Small intestine (tissue), 7 donors: ENCODE data around the gene MYO18B. TPM values are rescaled to one million over a fixed set of nuclear protein-coding genes. Genes with fewer than 3 reads are reported as not detected.

ENCODE experiments used
- DNase-seq, 2 donors: peaks; one replicate each; pipeline versions ENCODE4 v3.0.0 to v3.0.0-alpha.2; 2013
- FAIRE-seq: peaks from 2 replicates; lab custom pipeline; 2012; peaks lifted over from hg19 to GRCh38; lab: Jason Lieb, UNC
- H3K27ac ChIP-seq, 3 donors: one replicate each; pipeline ENCODE4 v1.5.1; 2013; ENCODE audit warnings: low read length in 2 of 3, mild to moderate bottlenecking in 2 of 3, control low read depth in 1 of 3, inconsistent platforms in 1 of 3, low read depth in 1 of 3, moderate library complexity in 1 of 3
- H3K27me3 ChIP-seq, 3 donors: one replicate each; pipeline ENCODE4 v1.6.1; 2013; ENCODE audit warnings: low read length in 3 of 3, inconsistent platforms in 1 of 3; ENCODE audit not compliant: control insufficient read depth in 3 of 3, insufficient read depth in 3 of 3
- H3K36me3 ChIP-seq, 3 donors: one replicate each; pipeline ENCODE4 v1.6.1; 2013; ENCODE audit warnings: low read length in 3 of 3, inconsistent platforms in 1 of 3, low read depth in 1 of 3, mild to moderate bottlenecking in 1 of 3, moderate library complexity in 1 of 3; ENCODE audit not compliant: control insufficient read depth in 3 of 3, insufficient read depth in 2 of 3
- H3K4me1 ChIP-seq, 3 donors: one replicate each; pipeline ENCODE4 v1.6.1; 2013; ENCODE audit warnings: low read length in 2 of 3, inconsistent platforms in 1 of 3, low read depth in 1 of 3, mild to moderate bottlenecking in 1 of 3, moderate library complexity in 1 of 3; ENCODE audit not compliant: control insufficient read depth in 3 of 3, insufficient read depth in 2 of 3
- H3K4me3 ChIP-seq, 3 donors: one replicate each; pipeline ENCODE4 v1.5.1; 2013; ENCODE audit warnings: low read length in 3 of 3, control low read depth in 1 of 3, inconsistent platforms in 1 of 3, low read depth in 1 of 3, mild to moderate bottlenecking in 1 of 3, moderate library complexity in 1 of 3
- H3K9me3 ChIP-seq, 2 donors: one replicate each; pipeline ENCODE4 v1.6.1; 2013; ENCODE audit warnings: low read depth in 1 of 2, low read length in 1 of 2; ENCODE audit not compliant: control insufficient read depth in 2 of 2, insufficient read depth in 1 of 2
- WGBS, 3 donors: extraction: QIAGEN DNeasy Blood & Tissue Kit; methylation state at CpG; one replicate each; pipeline ENCODE4 v1.1.7; 2013; 5-methylcytosine and 5-hydroxymethylcytosine counted together
- polyA plus RNA-seq, 4 donors: library from polyadenylated mRNA; stranded (reverse) in 3 of 4; unstranded in 1 of 4; fragments of 200-250 nt in 3 of 4; fragments of 120-200 nt in 1 of 4; gene quantifications; one replicate each; pipeline versions ENCODE4 v1.2.1 to v1.2.3, GENCODE V29; 2013
- donor health status: healthy with polysubstance abuse.
- donor health status: control.
- donor health status: control.
- donor health status: Bipolar disorder and iron deficiency.
- donor health status: healthy.

Gene MYO18B
- polyA plus RNA-seq, 4 donors = 0.01 to 1.1 (median 0.37) TPM

DNA sequence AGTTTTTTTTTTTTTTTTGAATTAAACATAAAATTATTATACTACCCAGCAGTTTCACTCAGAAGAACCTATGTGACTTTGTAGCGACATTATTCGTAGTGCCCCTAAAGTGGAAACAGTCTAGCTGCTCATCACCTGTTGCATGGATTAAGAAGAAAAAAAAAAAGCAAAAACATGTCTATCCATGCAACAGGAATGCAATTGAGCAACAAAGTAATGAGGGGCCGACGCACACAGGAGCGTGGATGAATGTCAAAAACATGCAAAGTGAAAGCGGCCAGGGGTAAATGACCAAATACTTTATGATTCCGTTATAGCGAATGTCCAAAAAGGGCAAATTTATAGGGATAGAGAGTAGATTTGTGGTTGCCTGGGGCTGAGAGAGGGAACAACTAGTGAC, 16.3 kb downstream of the MYO18B start:
- no peaks in the 10 kb centered on the region for H3K36me3 ChIP-seq
- 92 to 95% (median 94%) methylated on average over 8 of the region's 8 CpGs for WGBS, 3 donors
- H3K27me3 ChIP-seq = peaks cover 0 to 2% (median 0%) of the 10 kb centered on the region in 3 donors
- no peak overlapping the region for H3K4me3 ChIP-seq
- H3K27ac ChIP-seq = no peak overlapping the region
- no peak for FAIRE-seq
- H3K9me3 ChIP-seq = peaks cover 0 to 2% of the 10 kb centered on the region in 2 donors
- peaks cover 0 to 9% (median 0%) of the 10 kb centered on the region in 3 donors for H3K4me1 ChIP-seq
- no peak for DNase-seq

DNA sequence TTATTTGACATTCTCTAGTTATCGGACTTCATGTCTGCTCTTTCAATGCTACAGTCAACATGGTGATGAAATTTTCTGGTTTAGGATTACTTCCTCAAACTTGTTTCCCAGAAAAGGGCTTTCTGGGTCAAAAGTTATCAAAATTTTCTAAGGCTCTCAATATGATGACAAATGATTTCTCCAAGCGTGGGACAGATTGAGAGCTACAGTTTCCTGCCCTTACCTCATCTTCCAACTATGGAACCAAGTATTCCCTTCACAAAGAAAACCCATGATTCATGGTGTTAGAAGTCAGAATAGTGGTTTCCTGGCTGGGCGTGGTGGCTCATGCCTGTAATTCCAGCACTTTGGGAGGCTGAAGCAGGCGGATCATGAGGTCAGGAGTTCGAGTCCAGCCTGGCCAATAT, 17.8 kb downstream of the MYO18B start:
- FAIRE-seq = no peak
- H3K27me3 ChIP-seq = peaks cover 0 to 2% (median 0%) of the 10 kb centered on the region in 3 donors
- DNase-seq = no peak

DNA sequence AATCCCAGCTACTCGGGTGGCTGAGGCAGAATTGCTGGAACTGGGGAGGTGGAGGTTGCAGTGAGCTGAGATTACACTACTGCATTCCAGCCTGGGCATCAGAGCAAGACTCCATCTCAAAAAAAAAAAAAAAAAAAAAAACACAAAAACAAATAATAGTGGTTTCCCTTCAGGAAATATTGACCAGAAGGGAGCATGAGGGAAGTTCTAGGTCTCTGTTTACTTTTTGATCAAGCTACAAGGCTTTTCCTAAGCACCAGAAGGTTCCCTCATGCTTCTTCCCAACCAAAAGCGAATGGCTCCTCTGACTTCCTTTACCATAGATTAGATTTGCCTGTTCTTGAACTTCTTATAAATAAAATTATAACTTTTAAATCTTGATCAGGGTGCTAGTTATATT, 18.3 kb downstream of the MYO18B start:
- DNase-seq (no peak), FAIRE-seq (no peak)
- Histone ChIP-seq H3K4me3 (no peak overlapping the region), H3K27ac (no peak overlapping the region), H3K9me3 (peaks cover 0 to 2% of the 10 kb centered on the region in 2 donors), H3K36me3 (no peaks in the 10 kb centered on the region), H3K27me3 (peaks cover 0 to 1% (median 0%) of the 10 kb centered on the region in 3 donors), H3K4me1 (peaks cover 0 to 9% (median 0%) of the 10 kb centered on the region in 3 donors)
- 53 to 87% (median 54%) methylated on average over 2 of the region's 2 CpGs for WGBS, 3 donors

More for the DNA sequence above, 17.8 kb downstream of the MYO18B start:
- Histone ChIP-seq H3K36me3 (no peaks in the 10 kb centered on the region), H3K4me3 (no peak overlapping the region), H3K4me1 (peaks cover 0 to 9% (median 0%) of the 10 kb centered on the region in 3 donors), H3K9me3 (peaks cover 0 to 2% of the 10 kb centered on the region in 2 donors), H3K27ac (no peak overlapping the region)
- WGBS, 3 donors = 50 to 56% (median 52%) methylated on average over 5 of the region's 5 CpGs

DNA sequence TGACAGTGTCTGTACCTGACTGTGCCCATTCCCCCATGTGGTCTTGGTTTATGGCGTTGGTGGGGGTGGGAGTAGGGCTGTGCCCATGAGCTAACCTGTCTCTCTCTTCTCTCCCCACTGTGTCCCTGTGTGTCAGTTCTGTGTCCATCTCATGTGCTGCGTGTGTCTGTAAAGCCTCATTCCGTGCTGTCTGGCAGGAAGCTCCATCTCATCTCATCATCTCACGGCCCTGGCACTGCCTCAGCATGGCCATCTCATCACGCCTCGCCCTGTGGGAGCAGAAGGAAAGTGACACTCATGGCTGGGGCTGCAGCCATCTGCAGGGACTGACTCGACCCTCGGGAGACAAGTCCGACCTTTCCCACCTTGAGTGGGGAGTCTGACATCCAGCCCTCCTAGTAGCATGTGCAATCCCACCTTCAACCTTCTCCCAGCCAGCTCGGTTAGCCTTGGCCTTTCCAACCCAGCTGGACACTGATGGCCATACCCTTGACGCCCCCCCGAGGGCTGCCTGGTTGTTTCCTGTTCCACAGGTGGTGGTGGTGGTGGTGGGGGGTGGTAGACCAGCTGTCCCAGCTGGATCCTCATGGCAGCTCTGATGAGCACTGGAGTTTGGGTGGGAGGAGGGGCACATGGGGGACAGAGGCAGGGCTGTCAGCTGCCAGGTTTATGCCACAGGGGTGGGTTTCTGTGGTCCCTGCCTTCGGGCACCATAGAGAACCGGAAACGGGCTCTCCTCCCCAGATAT, 19.0 kb downstream of the MYO18B start:
- Histone ChIP-seq H3K27ac (no peak overlapping the region), H3K9me3 (peaks cover 0 to 5% of the 10 kb centered on the region in 2 donors), H3K4me3 (no peak overlapping the region), H3K27me3 (no peaks in the 10 kb centered on the region), H3K36me3 (no peaks in the 10 kb centered on the region), H3K4me1 (peaks cover 0 to 9% (median 0%) of the 10 kb centered on the region in 3 donors)
- FAIRE-seq (no peak), DNase-seq (no peak)
- WGBS, 3 donors = 72 to 81% (median 80%) methylated on average over 13 to 15 of the region's 15 CpGs

DNA sequence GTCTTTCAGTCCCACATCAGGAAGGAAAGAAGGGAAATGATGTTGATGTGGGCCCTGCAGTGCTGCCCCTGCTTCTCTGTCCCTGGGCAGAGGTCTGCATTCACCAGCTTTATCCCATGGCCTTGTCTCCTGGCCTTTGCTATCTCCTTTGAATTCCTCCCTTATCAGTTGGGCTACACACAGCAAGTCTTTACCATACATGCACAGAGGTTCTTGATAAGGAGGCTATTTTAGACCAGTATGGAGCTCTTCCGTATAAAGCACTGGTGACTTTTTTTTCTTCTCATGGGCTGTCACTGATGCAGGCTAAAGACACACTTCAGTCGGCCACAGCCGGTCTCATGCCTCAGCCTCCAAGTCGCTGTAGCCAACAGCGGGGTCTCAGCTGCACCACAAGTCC, 20.2 kb downstream of the MYO18B start:
- Histone ChIP-seq H3K36me3 (no peaks in the 10 kb centered on the region), H3K9me3 (peaks cover 0 to 12% of the 10 kb centered on the region in 2 donors), H3K4me1 (peaks cover 0 to 9% (median 0%) of the 10 kb centered on the region in 3 donors), H3K27ac (no peak overlapping the region), H3K27me3 (peaks cover 0 to 3% (median 2%) of the 10 kb centered on the region in 3 donors), H3K4me3 (no peak overlapping the region)
- DNase-seq = peak in 1 of 2 donors; percentile 14
- no peak for FAIRE-seq
- 72 to 77% (median 73%) methylated on average over 5 of the region's 5 CpGs for WGBS, 3 donors

DNA sequence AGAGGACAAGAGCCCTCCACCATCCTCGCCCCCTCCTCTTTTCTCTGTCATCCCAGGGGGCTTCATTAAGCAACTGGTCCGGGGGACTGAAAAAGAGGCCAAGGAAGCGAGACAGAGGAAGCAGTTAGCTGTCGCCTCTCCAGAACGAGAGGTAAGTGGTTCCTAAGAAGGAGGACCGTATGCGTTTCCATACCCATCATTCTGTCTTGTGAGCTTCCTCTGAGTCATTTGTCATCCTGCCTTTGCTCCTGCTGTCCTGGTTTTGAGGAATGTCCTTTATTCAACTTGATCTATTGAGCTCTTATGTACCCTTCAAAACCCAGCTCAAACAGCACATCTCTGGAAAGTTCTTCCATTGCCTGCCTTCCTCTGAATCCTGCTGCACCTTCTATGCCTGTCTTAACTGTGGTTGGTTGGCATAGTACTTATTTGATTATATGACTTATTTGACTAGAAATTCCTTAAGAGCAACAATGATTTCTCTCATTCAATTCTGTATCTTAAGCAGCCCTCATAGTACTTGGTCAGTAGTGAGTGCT, 21.3 kb downstream of the MYO18B start:
- DNase-seq = no peak
- Histone ChIP-seq H3K9me3 (peaks cover 0 to 12% of the 10 kb centered on the region in 2 donors), H3K36me3 (no peaks in the 10 kb centered on the region), H3K27me3 (peaks cover 0 to 3% (median 2%) of the 10 kb centered on the region in 3 donors), H3K27ac (no peak overlapping the region), H3K4me1 (peaks cover 0 to 9% (median 0%) of the 10 kb centered on the region in 3 donors), H3K4me3 (no peak overlapping the region)
- WGBS, 3 donors = 73 to 87% (median 84%) methylated on average over 7 of the region's 7 CpGs
- FAIRE-seq = no peak

DNA sequence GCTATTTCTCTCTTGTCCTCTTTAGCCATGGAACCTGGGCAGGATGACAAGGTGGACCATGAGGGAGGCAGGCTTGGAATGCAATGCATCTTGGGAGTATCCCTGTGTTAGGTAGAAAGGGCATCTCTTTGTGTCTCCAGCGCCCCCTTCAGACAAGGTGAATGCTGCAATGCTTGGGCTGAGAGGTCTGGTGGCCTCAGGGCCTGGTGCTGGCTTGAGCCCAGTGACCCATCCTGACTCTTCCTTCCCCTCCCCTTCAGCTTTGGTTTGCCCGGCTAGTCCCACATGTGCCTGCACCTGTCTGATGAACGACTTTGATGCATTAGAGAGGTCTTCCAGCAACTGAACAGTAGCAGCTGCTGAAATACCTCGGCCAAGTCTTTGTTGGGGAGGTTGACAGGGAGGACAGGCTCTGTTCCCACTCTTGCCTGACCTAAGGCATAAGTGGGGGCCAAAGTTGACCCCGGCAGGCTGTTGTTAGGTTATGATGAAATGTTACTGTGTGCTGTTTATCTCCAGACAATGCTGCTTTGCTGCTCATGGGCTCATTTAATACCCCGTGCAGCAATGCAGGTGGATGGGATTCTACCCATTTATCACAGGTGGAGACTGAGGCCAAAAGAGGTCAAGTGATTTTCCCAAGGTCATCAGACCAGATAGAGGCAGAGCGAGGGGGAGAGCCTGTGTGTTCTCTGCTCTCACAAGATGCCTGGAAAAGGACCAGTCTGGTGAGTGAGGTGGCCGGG, 22.5 kb downstream of the MYO18B start:
- no peaks in the 10 kb centered on the region for H3K36me3 ChIP-seq
- DNase-seq (no peak), FAIRE-seq (no peak)
- no peak overlapping the region for H3K27ac ChIP-seq
- H3K27me3 ChIP-seq = peaks cover 0 to 3% (median 2%) of the 10 kb centered on the region in 3 donors
- no peak overlapping the region for H3K4me3 ChIP-seq
- peaks cover 0 to 9% (median 0%) of the 10 kb centered on the region in 3 donors for H3K4me1 ChIP-seq
- H3K9me3 ChIP-seq = peaks cover 0 to 12% of the 10 kb centered on the region in 2 donors
- 65 to 73% (median 71%) methylated on average over 8 of the region's 8 CpGs for WGBS, 3 donors

DNA sequence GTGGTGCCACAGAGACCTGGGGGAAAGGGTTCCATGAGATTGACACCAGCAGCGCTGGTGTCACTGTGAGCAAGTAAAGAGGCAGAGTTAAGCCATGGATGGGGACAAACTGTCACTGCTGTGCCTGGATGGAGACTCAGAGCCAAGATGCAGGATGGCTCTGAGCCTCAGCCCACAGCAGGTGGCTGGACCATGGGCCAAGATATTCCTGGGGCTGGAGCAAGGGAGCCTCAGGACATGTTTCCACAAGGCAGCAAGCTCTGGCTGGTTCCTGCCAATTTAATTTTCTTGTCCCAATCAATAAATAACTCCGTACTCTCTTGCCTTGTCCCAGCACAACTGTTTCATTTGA, 23.0 kb downstream of the MYO18B start:
- 81 to 87% (median 84%) methylated on average over 2 of the region's 2 CpGs for WGBS, 3 donors
- Histone ChIP-seq H3K27me3 (peaks cover 0 to 3% (median 2%) of the 10 kb centered on the region in 3 donors), H3K9me3 (peaks cover 0 to 12% of the 10 kb centered on the region in 2 donors), H3K4me1 (peaks cover 0 to 9% (median 0%) of the 10 kb centered on the region in 3 donors), H3K36me3 (no peaks in the 10 kb centered on the region), H3K27ac (no peak overlapping the region), H3K4me3 (no peak overlapping the region)
- DNase-seq = no peak
- no peak for FAIRE-seq
